ENCODE results near the gene LRRC49.

DNA sequence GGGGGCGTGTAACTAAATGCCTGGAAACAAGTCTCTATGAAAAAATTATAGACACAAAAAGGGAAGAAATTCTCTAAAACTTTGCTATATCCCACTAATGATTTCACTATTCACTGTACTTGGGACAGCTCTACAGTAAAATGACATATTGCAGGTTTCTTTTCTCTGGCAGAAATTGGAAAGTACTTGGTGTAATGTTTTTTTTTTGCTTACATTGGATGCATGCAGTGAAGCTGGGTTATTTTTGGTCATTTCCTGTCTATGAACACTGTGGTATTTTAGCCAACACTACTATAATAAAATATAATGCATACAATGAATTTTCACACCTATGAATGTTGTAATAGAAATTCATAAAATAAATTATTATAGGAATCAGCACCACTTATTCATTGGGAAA lies 109.7 kb downstream of the LRRC49 start:
- TF ChIP-seq SALL2 (CRISPR knock-in tag; IDR thresholded peaks at IDR 0.05): no peak
- TF ChIP-seq JUN (CRISPR knock-in tag; IDR thresholded peaks at IDR 0.05): no peak
- TF ChIP-seq CTCF (CRISPR knock-in tag; IDR thresholded peaks at IDR 0.05): no peak
- TF ChIP-seq REST (IDR thresholded peaks at IDR 0.05; ENCODE audit: borderline replicate concordance in 1 of 2, low read depth in 1 of 2, low read length in 2 of 2): no peak
- no peak for TF ChIP-seq ZFP37 (CRISPR knock-in tag; IDR thresholded peaks at IDR 0.05; ENCODE audit: borderline replicate concordance)
- TF ChIP-seq HCFC1 (IDR thresholded peaks at IDR 0.05; ENCODE audit: low read depth, low read length): no peak
- TF ChIP-seq, protein P1, sequence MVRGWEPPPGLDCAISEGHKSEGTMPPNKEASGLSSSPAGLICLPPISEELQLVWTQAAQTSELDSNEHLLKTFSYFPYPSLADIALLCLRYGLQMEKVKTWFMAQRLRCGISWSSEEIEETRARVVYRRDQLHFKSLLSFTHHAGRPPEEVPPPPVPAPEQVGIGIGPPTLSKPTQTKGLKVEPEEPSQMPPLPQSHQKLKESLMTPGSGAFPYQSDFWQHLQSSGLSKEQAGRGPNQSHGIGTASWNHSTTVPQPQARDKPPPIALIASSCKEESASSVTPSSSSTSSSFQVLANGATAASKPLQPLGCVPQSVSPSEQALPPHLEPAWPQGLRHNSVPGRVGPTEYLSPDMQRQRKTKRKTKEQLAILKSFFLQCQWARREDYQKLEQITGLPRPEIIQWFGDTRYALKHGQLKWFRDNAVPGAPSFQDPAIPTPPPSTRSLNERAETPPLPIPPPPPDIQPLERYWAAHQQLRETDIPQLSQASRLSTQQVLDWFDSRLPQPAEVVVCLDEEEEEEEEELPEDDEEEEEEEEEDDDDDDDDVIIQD (CRISPR knock-in tag; IDR thresholded peaks at IDR 0.05; ENCODE audit: low read depth): no peak
- no peak for TF ChIP-seq SYNCRIP (IDR thresholded peaks at IDR 0.05; ENCODE audit: insufficient read depth, low read depth, low read length)
- TF ChIP-seq KLF9 (CRISPR knock-in tag; IDR thresholded peaks at IDR 0.05; ENCODE audit: low read depth): no peak
- no peak for TF ChIP-seq JUNB (CRISPR knock-in tag; IDR thresholded peaks at IDR 0.05; ENCODE audit: borderline replicate concordance)
- TF ChIP-seq NR2F2 (IDR thresholded peaks at IDR 0.05; ENCODE audit: borderline replicate concordance, low read depth): no peak

All from HepG2 (cell line).